Islet of Langerhans (tissue), 1 donor: ENCODE results near the gene ERFL.

ENCODE experiments used
- FAIRE-seq: peaks from one replicate; lab custom pipeline; 2011; peaks lifted over from hg19 to GRCh38; lab: Jason Lieb, UNC

Gene ERFL

DNA sequence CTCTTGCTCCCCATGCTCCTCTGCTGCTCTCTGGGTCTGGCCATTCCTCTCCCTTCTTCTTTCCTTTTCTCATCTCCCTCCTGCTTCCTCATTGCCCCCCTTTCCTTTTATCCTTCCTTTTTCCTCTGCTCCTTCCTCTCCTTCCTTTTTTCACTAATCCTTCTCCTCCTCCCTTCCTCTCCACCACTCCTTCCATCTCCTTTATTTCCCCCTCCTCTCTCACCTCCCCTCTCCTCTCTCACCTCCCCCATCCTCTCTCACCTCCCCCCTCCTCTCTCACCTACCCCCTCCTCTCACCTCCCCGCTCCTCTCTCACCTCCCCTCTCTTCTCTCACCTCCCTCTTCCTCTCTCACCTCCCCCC is 31.7 kb downstream of the ERFL start:
- no peak for FAIRE-seq

DNA sequence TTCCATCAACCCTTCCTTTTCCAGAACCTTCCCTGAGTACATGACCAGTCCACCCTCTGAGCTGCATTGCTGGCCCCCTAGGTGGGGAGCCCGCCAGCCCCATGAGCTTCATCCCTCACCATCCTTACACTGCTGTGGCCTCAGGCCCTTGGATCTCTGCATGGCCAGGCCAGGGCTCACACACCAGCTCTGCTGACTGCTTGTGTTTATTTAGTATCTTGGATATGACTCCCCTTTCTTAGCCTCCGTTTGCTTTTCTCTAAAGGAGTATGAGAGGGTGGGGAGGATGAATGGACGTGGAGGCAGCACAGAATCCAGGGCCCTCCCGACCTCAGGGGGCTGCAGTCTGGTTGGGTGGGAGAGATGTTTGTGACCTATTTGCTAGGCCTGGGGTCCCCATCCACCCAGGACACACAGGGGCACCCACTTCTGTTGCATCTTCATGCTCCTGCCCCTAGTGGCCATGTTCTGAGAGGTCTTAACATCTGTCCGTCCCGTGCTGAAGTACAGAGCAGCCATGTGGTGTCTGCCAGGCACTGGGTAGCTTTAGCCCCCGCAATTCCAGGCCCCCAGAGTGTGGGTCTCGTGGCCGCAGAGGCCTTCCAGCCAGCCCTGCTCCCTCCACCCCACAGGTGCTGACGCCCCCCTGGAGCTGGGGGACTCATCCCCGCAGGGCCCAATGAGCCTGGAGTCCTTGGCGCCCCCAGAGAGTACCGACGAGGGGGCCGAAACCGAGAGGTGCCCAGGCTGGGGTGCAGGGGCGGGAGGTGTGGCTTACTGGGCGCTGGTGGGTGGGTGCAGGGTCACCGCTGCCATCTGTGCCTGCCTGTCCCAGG is 32.3 kb downstream of the ERFL start:
- FAIRE-seq, result no peak

DNA sequence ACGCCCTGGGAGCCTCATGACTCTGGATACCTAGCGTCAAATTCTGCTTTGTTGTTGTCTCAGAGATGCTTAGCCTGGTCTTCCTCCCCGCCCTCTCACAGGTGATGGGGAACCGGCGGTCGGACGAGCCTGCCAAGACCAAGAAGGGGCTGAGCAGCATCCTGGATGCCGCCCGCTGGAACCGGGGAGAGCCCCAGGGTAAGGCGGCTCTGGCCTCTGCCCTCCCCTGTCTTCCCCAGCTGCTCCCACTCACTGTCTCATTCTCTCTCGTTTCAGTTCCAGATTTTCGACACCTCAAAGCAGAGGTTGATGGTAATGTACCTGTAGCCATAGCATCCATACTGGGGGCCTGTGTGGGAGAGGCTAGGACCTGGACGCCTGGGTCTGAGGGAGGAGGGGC is 33.9 kb downstream of the ERFL start:
- FAIRE-seq, result no peak

DNA sequence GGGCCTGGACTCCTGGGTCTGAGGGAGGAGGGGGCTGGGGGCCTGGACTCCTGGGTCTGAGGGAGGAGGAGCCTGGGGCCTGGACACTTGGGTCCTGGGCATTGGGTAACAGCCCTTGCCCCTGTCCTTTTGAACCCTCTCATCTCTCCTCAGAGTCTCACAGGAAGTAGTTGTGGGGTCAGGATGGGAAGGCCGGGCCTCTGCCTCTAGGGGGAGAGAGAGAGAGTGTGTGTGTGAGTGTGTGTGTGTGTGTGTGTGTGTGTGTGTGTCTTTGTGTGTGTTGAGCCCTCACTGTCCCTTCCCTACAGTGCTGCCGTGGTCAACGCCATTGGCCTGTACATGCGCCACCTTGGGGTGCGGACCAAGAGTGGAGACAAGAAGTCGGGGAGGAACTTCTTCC is 34.4 kb downstream of the ERFL start:
- FAIRE-seq, result no peak

DNA sequence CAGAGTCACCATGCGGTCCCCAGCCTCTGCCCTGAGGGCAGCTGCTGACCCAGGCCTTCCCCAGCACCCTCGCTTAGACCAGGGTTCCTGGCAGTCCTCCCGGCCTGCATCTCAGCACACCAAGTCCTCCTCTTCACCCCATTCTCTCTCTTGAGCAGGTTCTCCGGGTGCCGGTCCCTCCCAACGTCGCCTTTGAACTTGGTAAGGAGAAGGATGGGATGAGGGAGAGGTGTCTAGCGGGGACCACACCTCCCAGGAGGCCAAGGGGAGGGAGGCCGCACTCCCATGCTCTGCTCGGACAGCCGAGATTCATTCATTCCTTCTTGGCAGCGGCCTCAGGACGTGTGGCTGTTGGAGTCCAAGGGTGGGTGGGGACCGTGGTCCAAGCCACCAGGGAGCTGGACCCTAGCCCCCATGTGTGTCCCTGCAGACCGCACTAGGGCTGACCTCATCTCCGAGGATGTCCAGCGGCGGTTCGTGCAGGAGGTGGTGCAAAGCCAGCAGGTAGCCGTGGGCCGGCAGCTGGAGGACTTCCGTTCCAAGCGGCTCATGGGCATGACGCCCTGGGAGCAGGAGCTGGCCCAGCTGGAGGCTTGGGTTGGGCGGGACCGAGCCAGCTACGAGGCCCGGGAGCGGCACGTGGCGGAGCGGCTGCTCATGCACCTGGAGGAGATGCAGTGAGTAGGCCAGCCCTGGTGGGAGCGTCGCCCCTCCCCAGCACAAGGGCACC is 35.9 kb downstream of the ERFL start:
- no peak for FAIRE-seq

DNA sequence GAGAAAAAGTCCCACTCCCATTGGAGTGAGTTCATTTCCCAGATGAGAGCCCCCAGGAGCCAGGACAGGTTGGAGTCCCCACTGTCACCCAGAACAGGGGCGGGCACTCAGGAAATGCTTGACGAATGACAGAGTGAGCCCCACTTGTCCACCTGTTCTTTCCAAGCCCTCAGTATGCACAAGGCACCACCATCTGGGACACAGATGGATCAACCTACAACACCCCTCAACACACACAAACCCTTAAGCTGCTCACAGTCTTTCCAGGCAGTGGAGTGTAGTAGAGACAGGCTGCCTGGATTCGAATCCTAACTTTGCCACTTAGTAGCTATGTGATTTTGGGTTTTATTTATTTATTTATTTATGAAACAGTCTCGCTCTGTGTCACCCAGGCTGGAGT is 37.3 kb downstream of the ERFL start:
- FAIRE-seq, result no peak

DNA sequence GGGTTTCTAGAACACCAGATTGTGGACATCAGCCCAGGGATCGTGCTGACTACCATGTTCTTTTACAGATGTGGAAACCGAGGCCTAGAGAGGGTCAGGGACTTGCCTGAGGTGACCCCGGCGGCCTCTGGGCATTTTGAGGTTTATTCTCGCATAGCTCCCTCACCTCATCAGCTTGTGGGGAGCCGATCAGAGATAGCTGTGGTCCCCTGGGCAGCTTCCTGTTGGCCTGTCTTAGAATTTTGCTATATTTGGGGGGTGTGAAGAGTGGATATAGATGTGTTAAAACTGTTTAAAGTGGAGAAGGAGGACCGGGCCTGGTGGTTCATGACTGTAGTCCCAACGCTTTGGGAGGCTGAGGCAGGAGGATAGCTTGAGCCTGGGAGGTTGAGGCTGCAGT is 38.4 kb downstream of the ERFL start:
- FAIRE-seq, result no peak

DNA sequence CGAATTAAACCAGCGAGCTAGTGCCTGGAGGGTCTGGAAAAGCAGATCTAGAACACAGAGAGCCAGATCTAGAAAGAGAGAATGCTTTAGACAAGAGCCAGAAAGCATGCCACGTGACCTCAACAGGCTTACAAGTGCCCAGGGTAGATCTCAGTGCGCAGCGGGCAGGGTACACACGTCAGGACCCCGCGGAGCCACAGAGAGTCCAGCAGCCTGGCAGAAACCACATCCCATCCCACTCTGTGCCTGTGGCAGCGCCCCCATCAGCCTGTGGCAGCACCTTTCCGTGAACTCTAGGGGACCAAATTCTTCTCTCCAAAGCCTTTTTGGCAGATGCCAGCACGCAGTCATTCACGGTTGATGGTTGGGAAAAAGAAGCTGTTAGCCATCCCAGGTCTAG is 39.3 kb downstream of the ERFL start:
- no peak for FAIRE-seq

DNA sequence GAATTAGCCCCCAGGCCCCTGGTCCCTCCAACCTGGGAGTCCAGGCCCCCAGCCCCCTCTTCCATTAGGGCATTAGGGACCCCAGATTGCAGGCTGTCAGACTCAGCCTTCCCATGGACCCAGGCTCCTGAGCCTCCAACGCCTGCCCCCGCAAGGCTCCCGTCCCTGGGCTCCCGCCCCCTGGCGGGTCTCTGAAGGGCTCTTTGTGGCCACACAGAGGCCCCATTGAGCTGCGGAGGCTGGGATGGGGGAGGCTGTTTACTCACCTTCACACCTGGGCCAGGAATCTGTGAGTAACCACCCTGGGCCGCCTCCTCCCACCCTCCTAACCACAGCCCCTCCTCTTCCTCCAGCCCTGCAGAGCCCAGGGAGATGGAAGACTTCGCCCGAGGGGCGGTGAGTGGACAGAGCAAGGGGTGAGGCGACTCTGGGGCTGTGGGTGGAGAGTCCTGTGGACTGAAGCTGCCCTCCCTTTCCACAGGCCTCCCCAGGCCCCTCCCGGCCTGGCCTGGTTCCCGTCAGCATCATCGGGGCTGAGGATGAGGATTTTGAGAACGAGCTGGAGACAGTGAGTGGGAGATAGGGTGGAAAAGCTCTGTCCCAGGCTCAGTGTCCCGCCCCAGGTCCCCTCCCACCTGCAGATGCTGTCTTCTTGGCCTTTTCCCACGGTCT is 40.4 kb downstream of the ERFL start:
- no peak for FAIRE-seq

DNA sequence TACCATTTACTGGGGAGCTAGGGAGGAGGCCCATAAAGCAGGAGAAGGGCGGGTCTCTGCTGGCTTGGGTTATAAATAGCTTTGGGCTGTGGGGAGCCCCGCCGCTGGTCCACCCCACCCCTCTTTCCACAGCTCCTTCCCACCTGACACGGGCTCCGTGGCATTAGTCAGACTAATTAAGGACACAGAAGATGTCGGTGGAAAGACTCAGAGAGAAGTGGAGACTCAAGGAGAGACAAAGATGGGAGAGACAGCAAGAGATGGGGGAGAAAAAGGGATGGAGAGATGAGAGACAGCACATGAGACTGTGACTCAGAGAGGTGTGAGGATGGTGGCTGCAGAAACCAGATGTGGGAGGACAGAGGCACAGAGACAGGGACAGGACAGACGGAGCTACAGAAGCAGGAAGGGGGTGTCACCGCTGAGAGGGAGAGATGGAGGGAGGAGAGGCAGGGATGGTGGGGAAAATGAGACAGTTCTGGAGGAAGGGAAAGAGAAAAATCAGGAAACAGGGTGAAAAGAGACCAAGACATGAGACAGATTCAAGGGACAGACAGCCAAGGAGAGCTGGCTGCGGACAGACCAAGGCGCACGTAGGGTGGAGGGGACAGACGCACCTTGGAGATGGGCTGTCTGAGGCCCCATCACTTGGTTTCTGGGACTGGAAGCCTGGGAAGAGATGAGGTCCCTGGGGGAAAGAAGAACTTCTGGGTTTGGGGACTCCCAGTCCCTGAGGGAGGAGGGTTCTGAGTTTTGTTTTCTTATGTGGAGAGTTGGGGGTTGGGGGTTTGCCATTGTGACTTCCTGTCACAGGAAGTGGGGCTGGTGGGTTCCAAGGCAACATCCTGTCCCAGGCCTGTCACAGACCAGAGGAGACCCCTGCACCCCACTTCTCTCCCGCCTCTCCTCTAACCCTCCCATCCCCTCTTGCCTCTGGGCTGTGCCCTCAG is 41.2 kb downstream of the ERFL start:
- no peak for FAIRE-seq

DNA sequence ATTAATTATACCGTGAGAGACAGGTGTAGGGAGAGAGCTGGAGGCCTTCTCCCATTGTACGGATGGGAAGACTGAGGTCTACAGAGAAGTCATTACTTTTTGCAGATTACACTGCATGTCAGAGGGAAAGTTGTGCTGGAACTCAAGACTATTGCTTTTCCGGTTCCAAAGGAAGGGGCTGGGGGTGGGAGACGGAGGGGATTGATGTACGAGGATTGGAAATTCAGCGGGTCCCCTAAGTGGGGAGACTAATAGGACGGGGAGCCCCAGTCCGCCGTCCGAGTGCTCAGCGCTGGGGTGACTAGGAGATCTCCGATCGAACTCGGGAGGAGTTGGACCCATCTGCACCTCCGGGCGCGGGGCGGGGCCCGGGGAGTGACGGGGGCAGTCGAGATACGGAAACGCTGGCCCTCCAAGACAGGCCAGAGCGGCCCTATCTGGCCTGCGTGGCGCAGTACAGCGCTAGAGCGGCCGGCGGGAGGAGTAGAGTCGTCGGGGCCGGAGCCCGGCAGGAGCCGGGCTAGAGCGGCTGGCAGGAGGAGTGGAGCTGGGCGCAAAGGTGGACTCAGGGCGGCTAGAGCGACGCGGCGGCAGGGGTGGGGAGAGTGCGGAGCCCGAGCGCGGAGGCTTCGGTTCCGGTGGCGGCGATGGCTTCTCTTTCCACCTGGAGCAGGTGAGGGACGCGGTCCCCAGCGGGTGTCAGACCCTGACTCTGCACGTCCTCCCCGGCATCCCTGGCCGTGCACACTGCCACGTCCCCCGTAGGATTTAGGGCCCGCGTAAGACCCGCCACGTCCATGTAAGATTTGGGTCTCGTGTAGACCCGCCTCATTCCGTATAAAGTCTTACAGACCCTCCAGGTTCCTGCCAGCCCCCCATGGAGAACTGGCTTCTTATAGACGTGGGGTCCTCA is 44.2 kb downstream of the ERFL start:
- FAIRE-seq, result no peak

DNA sequence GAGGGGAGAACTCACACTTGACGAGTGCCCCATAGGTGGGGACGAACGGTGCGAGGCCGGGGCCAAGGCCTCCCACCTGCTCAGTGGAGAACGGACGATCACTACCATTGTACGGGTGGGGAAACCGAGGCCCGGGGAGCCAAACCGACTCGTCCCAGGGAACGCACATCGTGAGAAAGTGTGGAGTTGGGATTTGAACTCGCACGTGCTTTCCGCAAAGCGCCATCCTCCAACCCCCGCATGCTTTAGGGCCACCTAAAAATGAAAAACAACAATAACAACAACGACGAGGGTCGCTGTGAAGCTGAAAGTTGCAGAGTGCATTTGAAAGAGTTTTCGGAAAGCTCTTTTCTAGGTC is 44.8 kb downstream of the ERFL start:
- no peak for FAIRE-seq

DNA sequence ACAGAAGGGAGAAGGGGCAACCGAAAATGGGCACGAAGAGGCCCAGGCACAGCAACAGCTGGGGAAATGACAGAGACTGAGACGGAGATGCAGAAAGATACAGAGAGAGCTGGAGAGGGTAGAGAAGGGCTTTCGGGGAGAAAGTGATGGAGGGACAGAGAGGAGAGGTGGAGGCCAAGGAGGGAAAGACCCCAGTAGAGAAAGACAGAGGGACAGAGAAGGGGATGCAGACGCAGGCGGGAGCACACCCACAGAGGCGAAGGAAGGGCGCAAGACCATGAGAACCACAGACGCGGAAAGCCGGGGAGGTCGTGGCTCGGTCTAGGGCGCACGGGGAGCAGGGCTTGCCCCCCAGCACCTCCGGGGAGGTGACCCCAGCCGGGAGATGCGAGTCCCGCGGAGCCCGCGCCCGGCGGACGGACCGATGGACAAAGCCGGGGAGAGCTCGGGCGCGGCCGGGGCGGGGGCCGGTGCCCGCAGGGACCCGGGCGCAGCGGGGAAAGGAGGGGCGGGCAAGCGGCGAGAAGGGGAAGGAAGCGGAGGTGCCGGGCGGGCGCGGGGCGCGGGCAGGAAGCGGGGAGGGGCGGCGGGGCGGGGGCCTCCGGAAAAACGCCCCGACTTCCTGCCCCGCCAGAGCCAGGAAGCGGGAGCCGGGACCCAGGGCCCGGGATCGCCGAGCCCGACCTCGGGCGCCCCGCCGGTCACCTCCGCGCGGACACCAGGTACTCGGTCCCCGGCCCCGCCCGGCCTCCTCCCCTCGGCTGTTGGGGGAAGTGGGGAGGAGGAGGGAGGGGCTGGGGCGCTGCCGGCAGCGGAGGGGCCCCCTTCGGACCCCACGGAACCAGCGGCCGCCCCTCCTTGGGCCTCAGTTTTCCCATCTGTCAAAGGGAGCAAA is 45.4 kb downstream of the ERFL start, which contains the start of gene ARHGEF1:
Gene ARHGEF1, plus strand, starts transcription at position 617 of the 895 bp plus-strand sequence. CDS start 4,899 bp downstream, outside the sequence.
- FAIRE-seq, result no peak

DNA sequence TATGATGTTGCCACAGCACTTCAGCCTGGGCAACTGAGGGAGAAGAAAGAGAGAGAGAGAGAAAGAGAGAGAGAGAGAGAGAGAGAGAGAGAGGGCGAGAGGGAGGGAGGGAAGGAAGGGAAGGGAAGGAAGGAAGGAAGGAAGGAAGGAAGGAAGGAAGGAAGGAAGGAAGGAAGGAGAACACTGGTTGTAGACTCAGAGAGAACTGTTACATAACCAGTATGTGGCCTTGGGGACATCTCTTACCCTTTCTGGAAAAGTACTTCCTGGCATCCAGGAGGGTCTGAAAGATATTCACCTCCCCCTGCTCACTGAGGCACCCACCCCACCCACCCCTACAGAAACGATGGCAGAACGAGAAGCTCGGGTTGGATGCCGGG is 47.9 kb downstream of the ERFL start:
- no peak for FAIRE-seq

DNA sequence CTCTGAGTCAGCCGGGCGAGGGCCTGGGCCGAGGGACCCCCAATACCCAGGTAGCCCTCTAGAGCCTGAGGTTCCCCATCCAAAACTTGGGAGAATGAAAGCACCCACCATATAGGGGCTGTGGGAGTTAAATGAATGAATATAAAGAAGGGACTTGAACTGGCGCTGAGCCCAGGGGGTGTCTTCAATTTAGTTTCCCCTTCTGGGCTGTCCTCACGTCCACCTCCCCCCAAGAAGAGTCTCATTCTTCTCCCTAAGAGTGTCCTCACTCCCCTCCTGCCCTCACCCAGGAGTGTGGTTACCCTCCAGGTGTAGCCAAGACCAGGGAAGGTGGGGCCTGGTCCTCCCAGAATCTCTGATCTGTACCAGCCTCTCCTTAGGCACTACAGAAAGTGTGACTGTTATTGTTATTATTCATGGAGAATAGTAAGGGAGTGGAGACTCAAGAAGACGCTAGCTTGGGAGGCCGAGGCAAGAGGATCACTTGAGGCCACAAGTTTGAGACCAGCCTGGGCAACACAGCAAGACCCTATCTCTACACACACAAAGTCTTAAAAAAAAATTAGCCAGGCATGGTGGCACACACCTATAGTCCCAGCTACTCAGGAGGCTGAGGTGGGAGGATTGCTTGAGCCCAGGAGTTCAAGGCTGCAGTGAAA is 48.5 kb downstream of the ERFL start:
- no peak for FAIRE-seq

DNA sequence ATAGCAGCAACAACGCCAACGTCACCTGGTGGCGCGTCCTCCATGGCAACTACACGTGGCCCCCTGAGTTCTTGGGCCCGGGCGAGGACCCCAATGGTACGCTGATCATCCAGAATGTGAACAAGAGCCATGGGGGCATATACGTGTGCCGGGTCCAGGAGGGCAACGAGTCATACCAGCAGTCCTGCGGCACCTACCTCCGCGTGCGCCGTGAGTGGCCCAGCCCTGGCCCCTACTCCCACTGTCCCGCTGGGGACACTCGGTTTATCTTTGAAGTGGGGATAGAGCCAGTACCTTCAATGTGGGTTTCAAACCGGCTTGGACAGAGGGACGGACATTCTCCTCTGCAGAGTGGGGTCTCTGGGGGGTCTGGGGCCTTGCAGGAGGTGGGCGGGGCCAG is 49.2 kb downstream of the ERFL start:
- FAIRE-seq, result no peak

DNA sequence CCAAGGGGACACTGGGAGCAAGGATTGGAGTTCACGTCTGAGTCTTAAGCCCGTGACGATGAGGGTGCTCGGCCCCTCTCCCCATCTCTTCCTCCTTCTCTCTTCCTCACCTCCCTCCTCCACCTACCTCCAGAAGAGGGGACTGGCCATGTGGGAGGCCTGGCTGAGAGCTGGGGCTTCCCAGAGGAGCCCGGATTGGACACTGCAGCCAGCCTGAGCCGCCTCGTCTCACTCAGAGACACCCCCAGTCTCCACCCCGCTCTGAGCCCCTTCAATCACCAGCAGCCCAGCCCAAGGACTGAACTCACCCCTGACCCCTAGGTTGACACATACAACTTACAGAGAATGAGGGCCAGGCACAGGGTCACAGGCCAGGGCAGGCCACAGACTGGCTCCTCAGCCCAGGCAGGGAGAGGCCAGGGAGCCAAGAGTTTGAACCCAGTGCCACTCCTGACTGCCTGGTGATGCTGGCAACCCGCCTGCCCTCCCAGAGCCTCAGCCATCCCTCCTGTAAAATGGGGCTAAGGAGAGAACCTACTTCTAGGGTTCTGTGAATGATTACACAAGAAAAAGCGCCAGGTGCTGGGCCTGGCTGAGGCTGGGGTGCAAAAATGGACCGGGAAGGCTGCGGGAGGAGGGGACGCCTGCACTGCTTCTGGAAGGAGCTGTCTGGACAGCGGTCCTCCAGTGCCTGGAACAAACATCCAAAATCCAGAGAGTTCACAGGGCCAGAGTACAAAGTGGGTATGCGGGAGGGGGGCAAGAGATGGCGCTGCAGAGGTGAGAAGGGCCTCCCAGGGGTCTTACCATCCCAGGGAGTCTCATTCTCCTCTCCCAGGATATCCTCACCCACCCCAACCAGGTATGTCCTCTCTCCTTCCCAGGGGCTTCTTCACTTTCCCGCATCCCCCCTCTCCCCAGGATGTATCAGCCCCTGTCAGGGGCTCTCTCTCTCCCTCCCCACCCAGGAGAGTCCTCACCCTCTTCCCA is 50.0 kb downstream of the ERFL start:
- no peak for FAIRE-seq
